AG04450 (cell line): Measurements from ENCODE around the gene TRIM24. TPM values are rescaled to one million over a fixed set of nuclear protein-coding genes. Genes with fewer than 3 reads are reported as not detected.

ENCODE experiments used
- CTCF ChIA-PET: fragments of 300-600, 350-600 bp; formaldehyde crosslinking; extraction: SDS; loops from one replicate; lab custom pipeline; 2022; ENCODE audit warnings: antibody characterized with exemption, inconsistent platforms; lab: Charles Lee
- POLR2A ChIA-PET: fragments of 350-600 bp; formaldehyde crosslinking; extraction: SDS; loops from one replicate; lab custom pipeline; 2021; ENCODE audit warnings: antibody characterized with exemption, inconsistent platforms; lab: Yijun Ruan, JAX
- DNase-seq: peaks from one replicate; pipeline ENCODE4 v3.0.0-alpha.2; 2011; ENCODE audit warnings: low read depth, low spot score
- H3K27ac ChIP-seq: one replicate; pipeline ENCODE4 v1.5.1; 2012; ENCODE audit warnings: low read depth, low read length, control low read depth
- H3K27me3 ChIP-seq: one replicate; pipeline ENCODE4 v1.6.0; 2012; ENCODE audit warnings: low read length; ENCODE audit not compliant: control insufficient read depth, insufficient read depth
- H3K4me3 ChIP-seq: 2 replicates; pipeline ENCODE4 v1.5.1; 2011; ENCODE audit warnings: mild to moderate bottlenecking, low read depth, low read length, control low read depth
- H3K9me3 ChIP-seq: 2 replicates; pipeline ENCODE4 v1.5.1; 2012; ENCODE audit warnings: low read length; ENCODE audit not compliant: control insufficient read depth, insufficient read depth
- polyA plus RNA-seq: library from polyadenylated mRNA; depleted of rRNA; stranded (reverse); fragments of >200 nt; gene quantifications from 2 replicates; pipeline ENCODE4 v1.2.3, GENCODE V29; 2011
- TF ChIP-seq, protein P1 (sequence below): IDR thresholded peaks from 2 replicates; pipeline ENCODE4 v1.5.1; 2011; ENCODE audit warnings: low read depth, low read length, control low read depth, inconsistent platforms

TRIM24 gene
- polyA plus RNA-seq, 1 experiment = 9.3 TPM

DNA sequence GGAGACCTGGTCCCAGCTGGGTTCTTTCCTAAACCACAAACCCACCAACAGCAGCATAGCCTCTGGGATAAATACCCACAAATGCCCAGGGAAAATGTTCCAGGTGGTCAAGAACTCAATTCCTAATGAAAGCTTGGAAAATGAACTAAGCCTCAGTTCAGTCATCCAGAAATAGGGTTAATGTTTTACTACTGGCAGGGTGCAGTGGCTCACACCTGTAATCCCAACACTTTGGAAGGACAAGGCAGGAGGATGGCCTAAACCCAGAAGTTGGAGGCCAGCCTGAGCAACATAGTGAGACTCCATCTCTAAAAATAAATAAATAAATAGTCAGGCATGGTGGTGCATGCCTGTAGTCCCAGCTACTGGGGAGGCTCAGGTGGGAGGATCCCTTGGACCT lies 158.9 kb downstream of the TRIM24 start:
- H3K4me3 ChIP-seq = no peak overlapping the region
- H3K9me3 ChIP-seq = peaks cover 3% of the 10 kb centered on the region; the same call in 1 of the 2 replicates
- H3K27ac ChIP-seq = no peak overlapping the region
- TF ChIP-seq, protein P1, sequence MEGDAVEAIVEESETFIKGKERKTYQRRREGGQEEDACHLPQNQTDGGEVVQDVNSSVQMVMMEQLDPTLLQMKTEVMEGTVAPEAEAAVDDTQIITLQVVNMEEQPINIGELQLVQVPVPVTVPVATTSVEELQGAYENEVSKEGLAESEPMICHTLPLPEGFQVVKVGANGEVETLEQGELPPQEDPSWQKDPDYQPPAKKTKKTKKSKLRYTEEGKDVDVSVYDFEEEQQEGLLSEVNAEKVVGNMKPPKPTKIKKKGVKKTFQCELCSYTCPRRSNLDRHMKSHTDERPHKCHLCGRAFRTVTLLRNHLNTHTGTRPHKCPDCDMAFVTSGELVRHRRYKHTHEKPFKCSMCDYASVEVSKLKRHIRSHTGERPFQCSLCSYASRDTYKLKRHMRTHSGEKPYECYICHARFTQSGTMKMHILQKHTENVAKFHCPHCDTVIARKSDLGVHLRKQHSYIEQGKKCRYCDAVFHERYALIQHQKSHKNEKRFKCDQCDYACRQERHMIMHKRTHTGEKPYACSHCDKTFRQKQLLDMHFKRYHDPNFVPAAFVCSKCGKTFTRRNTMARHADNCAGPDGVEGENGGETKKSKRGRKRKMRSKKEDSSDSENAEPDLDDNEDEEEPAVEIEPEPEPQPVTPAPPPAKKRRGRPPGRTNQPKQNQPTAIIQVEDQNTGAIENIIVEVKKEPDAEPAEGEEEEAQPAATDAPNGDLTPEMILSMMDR = no peak
- no peak for DNase-seq
- CTCF ChIA-PET = no interaction called here
- H3K27me3 ChIP-seq = no peaks in the 10 kb centered on the region
- POLR2A ChIA-PET = no interaction called here

DNA sequence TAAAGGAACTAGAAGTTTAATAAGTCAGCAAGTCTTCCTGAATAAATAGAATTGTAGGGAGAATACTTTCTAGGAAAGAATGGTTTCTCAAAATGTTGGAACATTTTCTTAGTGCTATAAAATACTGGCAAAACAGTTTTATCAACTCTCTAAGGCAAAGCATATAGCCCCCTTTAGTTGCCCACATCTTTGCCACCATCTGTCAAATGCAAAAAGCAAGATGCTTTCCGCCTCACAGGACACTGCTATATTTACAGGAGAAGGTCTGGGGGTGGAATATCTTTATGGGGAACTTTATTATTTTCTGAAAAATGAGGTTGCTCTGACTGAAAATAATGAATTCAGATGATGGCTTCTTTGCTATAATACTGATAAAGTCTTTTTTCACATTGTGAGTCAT lies 162.8 kb downstream of the TRIM24 start:
- no peak overlapping the region for H3K4me3 ChIP-seq
- H3K27me3 ChIP-seq = no peaks in the 10 kb centered on the region
- CTCF ChIA-PET = no interaction called here
- POLR2A ChIA-PET = no interaction called here
- TF ChIP-seq, protein P1 = no peak
- peaks cover 3% of the 10 kb centered on the region; the same call in 1 of the 2 replicates for H3K9me3 ChIP-seq
- no peak for DNase-seq
- no peak overlapping the region for H3K27ac ChIP-seq

DNA sequence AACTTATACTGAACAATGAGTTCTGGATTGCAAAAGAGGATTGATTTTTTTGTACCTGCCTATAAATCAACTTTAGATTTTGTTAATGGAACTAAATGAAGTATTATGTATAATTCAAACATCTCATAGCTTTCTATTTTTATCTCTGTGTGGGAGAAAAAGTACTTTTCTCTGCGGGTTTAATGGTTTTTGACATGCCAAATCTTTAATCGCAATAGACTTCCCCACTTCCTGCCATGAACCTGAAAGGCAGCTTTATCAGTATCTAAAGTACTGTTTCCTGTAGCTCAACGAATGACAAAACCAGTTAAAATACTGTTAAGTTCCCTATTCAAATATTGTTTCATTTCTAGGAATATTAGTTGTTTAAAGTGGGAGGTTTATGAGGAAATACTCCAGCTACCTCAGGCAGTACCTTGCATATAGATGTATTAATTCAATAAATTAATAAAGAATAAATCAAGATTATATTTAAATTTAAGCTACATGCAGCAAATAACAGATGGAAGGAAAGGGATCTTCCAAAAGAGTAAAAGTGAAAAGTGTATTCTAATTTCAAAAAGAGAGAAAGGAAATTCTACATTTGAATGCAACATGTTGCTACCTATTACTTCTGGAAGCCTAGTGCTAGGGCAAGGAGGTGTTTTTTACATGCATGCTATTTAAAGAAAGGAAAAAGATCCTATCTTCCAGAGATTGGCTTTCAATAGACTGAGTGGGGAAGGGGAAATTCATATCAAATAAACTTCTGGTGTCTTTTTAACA lies 165.2 kb downstream of the TRIM24 start:
- Histone ChIP-seq H3K9me3 (peaks cover 3% of the 10 kb centered on the region; the same call in 1 of the 2 replicates), H3K4me3 (no peak overlapping the region), H3K27me3 (no peaks in the 10 kb centered on the region), H3K27ac (no peak overlapping the region)
- POLR2A ChIA-PET = no interaction called here
- CTCF ChIA-PET = no interaction called here
- TF ChIP-seq, protein P1 = no peak
- DNase-seq = no peak

DNA sequence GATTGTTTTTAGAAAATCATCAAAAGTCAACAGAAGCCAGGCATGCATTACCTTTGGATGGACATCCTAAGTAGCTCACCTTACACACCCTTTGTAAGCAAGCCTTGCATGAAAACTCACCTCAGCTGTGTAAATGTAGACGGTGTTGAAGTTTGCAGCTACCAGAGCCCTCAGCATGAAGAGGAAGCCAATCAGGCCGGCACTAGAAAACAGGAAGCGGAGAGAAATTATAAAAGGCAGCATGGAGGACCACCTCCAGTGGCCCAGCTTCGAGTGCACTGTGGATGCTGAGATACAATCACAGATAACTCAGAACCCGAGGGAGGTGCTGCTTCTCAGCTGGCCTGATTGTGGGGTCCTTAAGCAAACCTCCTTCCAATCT lies 165.8 kb downstream of the TRIM24 start:
- DNase-seq = no peak
- no peaks in the 10 kb centered on the region for H3K27me3 ChIP-seq
- no peak overlapping the region for H3K4me3 ChIP-seq
- H3K9me3 ChIP-seq = peaks cover 2% of the 10 kb centered on the region; the same call in 1 of the 2 replicates
- TF ChIP-seq, protein P1 = no peak
- POLR2A ChIA-PET = no interaction called here
- CTCF ChIA-PET = no interaction called here
- no peak overlapping the region for H3K27ac ChIP-seq

DNA sequence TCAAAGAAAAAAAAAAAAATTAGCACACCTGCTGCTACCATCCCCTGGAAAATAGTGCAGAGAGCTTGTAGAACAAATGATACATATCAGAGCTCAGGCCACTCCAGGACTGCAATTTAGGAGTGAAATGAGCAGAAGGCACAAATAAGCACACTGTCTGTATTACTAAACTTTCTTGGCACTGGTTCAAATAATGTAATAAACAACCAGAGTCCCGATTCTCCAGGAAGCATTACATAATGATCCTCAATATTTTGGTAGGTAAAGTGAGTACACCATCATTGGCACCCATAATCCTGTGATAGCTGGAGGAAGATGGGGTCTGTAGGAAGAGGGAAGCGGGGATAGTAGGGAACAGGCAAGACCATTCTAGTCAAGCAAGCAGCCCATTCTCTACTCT lies 166.8 kb downstream of the TRIM24 start:
- no peaks in the 10 kb centered on the region; the same call in 1 of the 2 replicates for H3K9me3 ChIP-seq
- no peak overlapping the region for H3K4me3 ChIP-seq
- TF ChIP-seq, protein P1 = no peak
- ChIA-PET CTCF (no interaction called here), POLR2A (no interaction called here)
- H3K27me3 ChIP-seq = no peaks in the 10 kb centered on the region
- H3K27ac ChIP-seq = no peak overlapping the region
- no peak for DNase-seq
